A673 (cell line): ENCODE data around the gene SMAD3. TPM values are rescaled to one million over a fixed set of nuclear protein-coding genes. Genes with fewer than 3 reads are reported as not detected.

Experiments
- BruUV-seq: library from RNA; stranded (reverse); fragments of 400-500 nt; replicated peaks from 2 replicates; lab custom pipeline; 2021; lab: Mats Ljungman, UMichigan
- CTCF ChIA-PET: fragments of 300-600 bp; sonication (Branson Sonifier 250); formaldehyde crosslinking; loops from one replicate; lab custom pipeline; 2022; ENCODE audit warnings: antibody characterized with exemption; lab: Charles Lee
- POLR2A ChIA-PET: fragments of 300-600 bp; sonication (Branson Sonifier 250); formaldehyde crosslinking; loops from one replicate; lab custom pipeline; 2022; ENCODE audit warnings: antibody characterized with exemption; ENCODE audit not compliant: low non-redundant PET; lab: Charles Lee
- DNase-seq: peaks from one replicate; pipeline ENCODE4 v3.0.0-alpha.2; 2015; ENCODE audit warnings: low spot score
- H3K27ac ChIP-seq: fragments of 200-600 bp; sonication (generic); 2 replicates; pipeline ENCODE4 v1.5.1; 2016; ENCODE audit warnings: mixed run types, low read depth, mild to moderate bottlenecking, mixed read lengths, antibody characterized with exemption, low read length; ENCODE audit not compliant: poor library complexity, severe bottlenecking
- H3K27me3 ChIP-seq: fragments of 200-600 bp; sonication (generic); replicated peaks from 2 replicates; pipeline ENCODE4 v1.6.1; 2017; ENCODE audit warnings: mixed run types, low read depth, mild to moderate bottlenecking, mixed read lengths, antibody characterized with exemption, low read length; ENCODE audit not compliant: insufficient read depth, poor library complexity
- H3K36me3 ChIP-seq: fragments of 200-600 bp; sonication (generic); 2 replicates; pipeline ENCODE4 v1.6.1; 2016; ENCODE audit warnings: mixed run types, mild to moderate bottlenecking, mixed read lengths, antibody characterized with exemption, low read length; ENCODE audit not compliant: insufficient read depth, poor library complexity, severe bottlenecking
- H3K4me1 ChIP-seq: fragments of 200-600 bp; sonication (generic); 2 replicates; pipeline ENCODE4 v1.6.1; 2017; ENCODE audit warnings: mixed run types, mild to moderate bottlenecking, mixed read lengths, antibody characterized with exemption, low read length; ENCODE audit not compliant: insufficient read depth, poor library complexity, severe bottlenecking
- H3K4me3 ChIP-seq: fragments of 200-600 bp; sonication (generic); 2 replicates; pipeline ENCODE4 v1.5.1; 2016; ENCODE audit warnings: low read depth, mixed run types, mild to moderate bottlenecking, mixed read lengths, low read length; ENCODE audit not compliant: poor library complexity, severe bottlenecking
- H3K9me3 ChIP-seq: fragments of 200-600 bp; sonication (generic); 2 replicates; pipeline ENCODE4 v1.6.1; 2016; ENCODE audit warnings: mixed run types, low read depth, mild to moderate bottlenecking, mixed read lengths, antibody characterized with exemption, low read length; ENCODE audit not compliant: poor library complexity, severe bottlenecking
- CTCF ChIP-seq: fragments of 300-800, 200-600 bp; sonication (generic); conservative IDR thresholded peaks from 2 replicates; pipeline ENCODE4 v1.5.1; 2017; ENCODE audit warnings: low read depth, mild to moderate bottlenecking, antibody characterized with exemption, low read length, moderate library complexity, mixed read lengths
- EZH2 ChIP-seq: fragments of 200-600 bp; sonication (generic); IDR thresholded peaks from 2 replicates; pipeline ENCODE4 v1.6.1; 2017; ENCODE audit warnings: borderline replicate concordance, low read depth, mild to moderate bottlenecking, mixed read lengths, antibody characterized with exemption, low read length; ENCODE audit not compliant: poor library complexity, severe bottlenecking
- intact Hi-C: fragments of 100-400 bp; cut with micrococcal nuclease; formaldehyde crosslinking; loops from one replicate; pipeline ENCODE4 v1.10.0; 2022; ENCODE audit not compliant: unreplicated experiment
- total RNA-seq: library from RNA; stranded (reverse); gene quantifications from 2 replicates; pipeline ENCODE4 v1.2.3, GENCODE V29; 2021

SMAD3 gene
- total RNA-seq, 1 experiment from 2014 or later = 31.0 TPM

GRCh38 chr15:67021455-67021854 is 43.9 kb upstream of the SMAD3 start:
- intact Hi-C loops = no loop called here
- TF ChIP-seq EZH2 = no peak
- TF ChIP-seq CTCF = no peak
- CTCF ChIA-PET = no interaction called here
- no TSS peak for BruUV-seq
- POLR2A ChIA-PET = no interaction called here
- Histone ChIP-seq H3K27me3 (no peaks in the 10 kb centered on the region), H3K4me1 (peaks cover 27% of the 10 kb centered on the region), H3K36me3 (no peaks in the 10 kb centered on the region), H3K27ac (no peak overlapping the region), H3K9me3 (no peaks in the 10 kb centered on the region), H3K4me3 (no peak overlapping the region)
- DNase-seq = no peak

GRCh38 chr15:67022587-67023105 is 42.8 kb upstream of the SMAD3 start:
- no peak for TF ChIP-seq EZH2
- TF ChIP-seq CTCF = no peak
- Histone ChIP-seq H3K27ac (no peak overlapping the region), H3K4me3 (no peak overlapping the region), H3K4me1 (peaks cover 27% of the 10 kb centered on the region), H3K27me3 (no peaks in the 10 kb centered on the region), H3K36me3 (no peaks in the 10 kb centered on the region), H3K9me3 (no peaks in the 10 kb centered on the region)
- no peak for DNase-seq
- intact Hi-C loops = no loop called here
- BruUV-seq = no TSS peak
- POLR2A ChIA-PET = no interaction called here
- CTCF ChIA-PET = no interaction called here

GRCh38 chr15:67023517-67024313 is 41.7 kb upstream of the SMAD3 start:
- Histone ChIP-seq H3K4me1 (peaks cover 27% of the 10 kb centered on the region), H3K27me3 (no peaks in the 10 kb centered on the region), H3K36me3 (no peaks in the 10 kb centered on the region), H3K4me3 (no peak overlapping the region), H3K9me3 (no peaks in the 10 kb centered on the region), H3K27ac (peak overlapping the region; percentile 61)
- TF ChIP-seq EZH2 (no peak), CTCF (no peak)
- DNase-seq = no peak
- no TSS peak for BruUV-seq
- POLR2A ChIA-PET = no interaction called here
- CTCF ChIA-PET = no interaction called here
- intact Hi-C loops = no loop called here
